Natural killer cell (primary cell): ENCODE results near the gene DCUN1D3. TPM values are rescaled to one million over a fixed set of nuclear protein-coding genes. Genes with fewer than 3 reads are reported as not detected.

Experiments used
- ATAC-seq, 3 donors: fragments of 150-1000 bp in 2 of 3; fragments of 200-7000 bp in 1 of 3; cut with Tn5 transposase; 1 replicate in 1 of 3; 2 replicates in 2 of 3; pipeline ENCODE4 v1.10.0; 2021; ENCODE audit warnings: mild to moderate bottlenecking in 2 of 3, moderate library complexity in 2 of 3
- DNase-seq, 2 donors: peaks; one replicate each; pipeline versions ENCODE4 v3.0.0 to v3.0.0-alpha.2; 2013 to 2021; ENCODE audit warnings: mixed read lengths in 1 of 2
- H3K27ac ChIP-seq: one replicate; pipeline ENCODE4 v1.5.1; 2013; ENCODE audit warnings: mild to moderate bottlenecking, low read length
- H3K27me3 ChIP-seq: one replicate; pipeline ENCODE4 v1.6.1; 2013; ENCODE audit warnings: low read length; ENCODE audit not compliant: control insufficient read depth, insufficient read depth
- H3K36me3 ChIP-seq: one replicate; pipeline ENCODE4 v1.6.1; 2013; ENCODE audit warnings: low read length; ENCODE audit not compliant: control insufficient read depth, insufficient read depth
- H3K4me1 ChIP-seq: one replicate; pipeline ENCODE4 v1.6.1; 2013; ENCODE audit warnings: low read length; ENCODE audit not compliant: control insufficient read depth, insufficient read depth
- H3K4me3 ChIP-seq: one replicate; pipeline ENCODE4 v1.5.1; 2013; ENCODE audit warnings: low read length
- H3K9me3 ChIP-seq: one replicate; pipeline ENCODE4 v1.6.1; 2013; ENCODE audit warnings: low read length; ENCODE audit not compliant: control insufficient read depth, insufficient read depth
- H3K27ac Mint-ChIP-seq, 2 donors: one replicate each; pipeline ENCODE4 v1.8.0; 2022; ENCODE audit warnings: mild to moderate bottlenecking in 2 of 2, mixed read lengths in 2 of 2, moderate library complexity in 1 of 2
- H3K27me3 Mint-ChIP-seq, 2 donors: one replicate each; pipeline ENCODE4 v1.8.0; 2022; ENCODE audit warnings: low read depth in 2 of 2, mixed read lengths in 2 of 2
- H3K36me3 Mint-ChIP-seq: one replicate; pipeline ENCODE4 v1.8.0; 2022; ENCODE audit warnings: mixed read lengths
- H3K4me1 Mint-ChIP-seq, 2 donors: one replicate each; pipeline ENCODE4 v1.8.0; 2022; ENCODE audit warnings: mixed read lengths in 2 of 2
- H3K4me3 Mint-ChIP-seq: one replicate; pipeline ENCODE4 v1.8.0; 2022; ENCODE audit warnings: mild to moderate bottlenecking, moderate library complexity, mixed read lengths
- H3K9me3 Mint-ChIP-seq, 2 donors: one replicate each; pipeline ENCODE4 v1.8.0; 2022; ENCODE audit warnings: mixed read lengths in 2 of 2
- CTCF ChIP-seq: fragments of 200-600 bp; IDR thresholded peaks from one replicate; pipeline ENCODE4 v1.8.0; 2022; ENCODE audit warnings: antibody characterized with exemption
- WGBS: methylation state at CpG from one replicate; pipeline ENCODE4 v1.1.7; 2013; ENCODE audit warnings: missing lambda C conversion rate; ENCODE audit not compliant: insufficient coverage; 5-methylcytosine and 5-hydroxymethylcytosine counted together
- intact Hi-C: fragments of 100-400 bp; cut with micrococcal nuclease; formaldehyde crosslinking; loops from one replicate; pipeline ENCODE4 v1.14.2; 2022
- total RNA-seq, 4 donors: library from RNA; stranded (reverse); fragments of 120-200 nt in 1 of 4; gene quantifications; one replicate each; pipeline versions ENCODE4 v1.2.3 to v1.2.4, GENCODE V29; 2013 to 2022

DCUN1D3 gene
- total RNA-seq, 3 donors from 2014 or later (not counting 1 experiment from before 2014, with no cell fraction given) = 5.3 to 9.3 (median 6.1) TPM

DNA sequence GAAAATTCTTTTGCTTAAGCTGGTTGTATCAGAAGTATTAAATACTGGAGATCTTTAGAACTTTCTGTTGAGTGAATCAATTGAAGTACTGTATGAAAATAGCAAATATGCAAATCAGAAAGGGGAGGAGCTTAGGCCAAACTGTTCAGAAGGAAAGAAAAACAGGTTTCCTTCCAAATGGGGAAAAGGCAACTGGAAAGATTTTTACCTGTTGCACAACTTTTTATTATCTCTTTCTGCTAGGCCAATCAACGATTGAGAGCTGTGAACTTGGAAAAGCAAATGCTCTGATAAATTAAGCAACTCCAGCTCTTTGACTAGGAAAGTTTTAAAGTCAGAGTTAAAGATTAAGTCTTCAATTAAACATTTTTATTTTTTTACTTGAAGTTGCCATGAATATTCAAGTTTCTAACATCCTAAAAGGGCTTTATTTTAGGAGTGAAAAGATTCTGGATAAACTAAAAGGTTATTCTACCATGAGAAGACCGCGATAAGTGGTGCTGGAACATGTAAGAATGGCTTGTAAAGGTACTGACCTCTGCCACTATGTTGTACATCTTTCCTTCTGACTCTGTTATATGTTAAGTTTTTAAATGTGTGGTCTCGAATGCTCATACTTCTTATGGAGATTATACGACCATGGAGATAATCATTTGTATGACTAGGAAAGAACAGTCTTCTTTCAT is 16.5 kb downstream of the DCUN1D3 start:
- Histone ChIP-seq H3K27ac (no peak overlapping the region), H3K36me3 (no peaks in the 10 kb centered on the region), H3K9me3 (no peaks in the 10 kb centered on the region), H3K4me3 (no peak overlapping the region), H3K27me3 (no peaks in the 10 kb centered on the region), H3K4me1 (no peaks in the 10 kb centered on the region)
- no peak overlapping the region for H3K4me3 Mint-ChIP-seq
- no peaks in the 10 kb centered on the region for H3K36me3 Mint-ChIP-seq
- DNase-seq (no peak), ATAC-seq (no peak)
- TF ChIP-seq CTCF = no peak
- intact Hi-C loops = no loop called here
- WGBS = 95% methylated on average over 3 of the region's 5 CpGs
- H3K27me3 Mint-ChIP-seq = no peaks in the 10 kb centered on the region
- H3K27ac Mint-ChIP-seq = no peak overlapping the region
- H3K9me3 Mint-ChIP-seq = no peaks in the 10 kb centered on the region
- peaks cover 14 to 22% of the 10 kb centered on the region in 2 donors for H3K4me1 Mint-ChIP-seq

GRCh38 chr16:20881503-20881878 is 18.7 kb downstream of the DCUN1D3 start:
- Histone ChIP-seq H3K4me1 (no peaks in the 10 kb centered on the region), H3K36me3 (no peaks in the 10 kb centered on the region), H3K27ac (no peak overlapping the region), H3K27me3 (no peaks in the 10 kb centered on the region), H3K9me3 (no peaks in the 10 kb centered on the region), H3K4me3 (no peak overlapping the region)
- H3K27me3 Mint-ChIP-seq = no peaks in the 10 kb centered on the region
- no peak overlapping the region for H3K4me3 Mint-ChIP-seq
- 87% methylated on average over 6 of the region's 6 CpGs for WGBS
- H3K36me3 Mint-ChIP-seq = no peaks in the 10 kb centered on the region
- intact Hi-C loops = no loop called here
- no peaks in the 10 kb centered on the region for H3K9me3 Mint-ChIP-seq
- no peak overlapping the region for H3K27ac Mint-ChIP-seq
- ATAC-seq (no peak), DNase-seq (no peak)
- peaks cover 9 to 18% of the 10 kb centered on the region in 2 donors for H3K4me1 Mint-ChIP-seq
- TF ChIP-seq CTCF = no peak

GRCh38 chr16:20880867-20881502 is 19.2 kb downstream of the DCUN1D3 start:
- Mint-ChIP-seq H3K4me1 (peaks cover 8 to 15% of the 10 kb centered on the region in 2 donors), H3K36me3 (no peaks in the 10 kb centered on the region), H3K27me3 (no peaks in the 10 kb centered on the region), H3K27ac (no peak overlapping the region), H3K9me3 (no peaks in the 10 kb centered on the region), H3K4me3 (no peak overlapping the region)
- ATAC-seq (no peak), DNase-seq (no peak)
- WGBS = 85% methylated on average over 1 of the region's 3 CpGs
- Histone ChIP-seq H3K4me3 (no peak overlapping the region), H3K9me3 (no peaks in the 10 kb centered on the region), H3K27me3 (no peaks in the 10 kb centered on the region), H3K27ac (no peak overlapping the region), H3K4me1 (no peaks in the 10 kb centered on the region), H3K36me3 (no peaks in the 10 kb centered on the region)
- intact Hi-C loops = no loop called here
- no peak for TF ChIP-seq CTCF
